ENCODE data around the gene C20orf204. TPM values are rescaled to one million over a fixed set of nuclear protein-coding genes. Genes with fewer than 3 reads are reported as not detected.
A peak's percentile ranks its signal among the peaks of the same experiment; 100 is the strongest.

C20orf204 gene
- total and polyA plus RNA-seq, 10 of the 15 experiments (the other 5 are each of a cell fraction or from before 2014, with no cell fraction given), result 0.24 to 56.0 (median 12.4) TPM

DNA sequence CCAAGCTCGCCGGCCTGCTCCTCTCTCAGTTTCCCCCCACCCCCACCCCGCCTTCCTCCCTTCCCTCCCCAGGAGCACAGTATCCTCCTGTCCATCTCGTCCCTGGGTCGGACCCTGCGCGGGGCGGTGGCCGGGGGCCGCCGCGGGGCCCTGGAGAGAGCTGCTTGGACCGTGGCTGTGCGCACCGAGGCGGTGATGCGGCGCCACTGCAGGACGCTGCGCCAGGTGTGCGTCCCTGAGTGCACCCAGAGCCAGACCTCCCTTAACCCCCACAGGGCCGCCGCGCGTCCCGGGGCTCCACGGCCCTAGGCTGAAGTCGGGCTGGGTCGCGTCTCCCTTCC lies 2.2 kb downstream of the C20orf204 start (continued):
- TF ChIP-seq, protein P1, sequence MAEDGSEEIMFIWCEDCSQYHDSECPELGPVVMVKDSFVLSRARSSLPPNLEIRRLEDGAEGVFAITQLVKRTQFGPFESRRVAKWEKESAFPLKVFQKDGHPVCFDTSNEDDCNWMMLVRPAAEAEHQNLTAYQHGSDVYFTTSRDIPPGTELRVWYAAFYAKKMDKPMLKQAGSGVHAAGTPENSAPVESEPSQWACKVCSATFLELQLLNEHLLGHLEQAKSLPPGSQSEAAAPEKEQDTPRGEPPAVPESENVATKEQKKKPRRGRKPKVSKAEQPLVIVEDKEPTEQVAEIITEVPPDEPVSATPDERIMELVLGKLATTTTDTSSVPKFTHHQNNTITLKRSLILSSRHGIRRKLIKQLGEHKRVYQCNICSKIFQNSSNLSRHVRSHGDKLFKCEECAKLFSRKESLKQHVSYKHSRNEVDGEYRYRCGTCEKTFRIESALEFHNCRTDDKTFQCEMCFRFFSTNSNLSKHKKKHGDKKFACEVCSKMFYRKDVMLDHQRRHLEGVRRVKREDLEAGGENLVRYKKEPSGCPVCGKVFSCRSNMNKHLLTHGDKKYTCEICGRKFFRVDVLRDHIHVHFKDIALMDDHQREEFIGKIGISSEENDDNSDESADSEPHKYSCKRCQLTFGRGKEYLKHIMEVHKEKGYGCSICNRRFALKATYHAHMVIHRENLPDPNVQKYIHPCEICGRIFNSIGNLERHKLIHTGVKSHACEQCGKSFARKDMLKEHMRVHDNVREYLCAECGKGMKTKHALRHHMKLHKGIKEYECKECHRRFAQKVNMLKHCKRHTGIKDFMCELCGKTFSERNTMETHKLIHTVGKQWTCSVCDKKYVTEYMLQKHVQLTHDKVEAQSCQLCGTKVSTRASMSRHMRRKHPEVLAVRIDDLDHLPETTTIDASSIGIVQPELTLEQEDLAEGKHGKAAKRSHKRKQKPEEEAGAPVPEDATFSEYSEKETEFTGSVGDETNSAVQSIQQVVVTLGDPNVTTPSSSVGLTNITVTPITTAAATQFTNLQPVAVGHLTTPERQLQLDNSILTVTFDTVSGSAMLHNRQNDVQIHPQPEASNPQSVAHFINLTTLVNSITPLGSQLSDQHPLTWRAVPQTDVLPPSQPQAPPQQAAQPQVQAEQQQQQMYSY (CRISPR knock-in tag; IDR thresholded peaks at IDR 0.05), result no peak
- TF ChIP-seq, protein P2, sequence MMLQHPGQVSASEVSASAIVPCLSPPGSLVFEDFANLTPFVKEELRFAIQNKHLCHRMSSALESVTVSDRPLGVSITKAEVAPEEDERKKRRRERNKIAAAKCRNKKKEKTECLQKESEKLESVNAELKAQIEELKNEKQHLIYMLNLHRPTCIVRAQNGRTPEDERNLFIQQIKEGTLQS (IDR thresholded peaks at IDR 0.05; ENCODE audit: borderline replicate concordance, extremely low read depth, low read depth, low read length), result no peak
- no peak for TF ChIP-seq DPF2 (IDR thresholded peaks at IDR 0.05)
- TF ChIP-seq, protein P3, sequence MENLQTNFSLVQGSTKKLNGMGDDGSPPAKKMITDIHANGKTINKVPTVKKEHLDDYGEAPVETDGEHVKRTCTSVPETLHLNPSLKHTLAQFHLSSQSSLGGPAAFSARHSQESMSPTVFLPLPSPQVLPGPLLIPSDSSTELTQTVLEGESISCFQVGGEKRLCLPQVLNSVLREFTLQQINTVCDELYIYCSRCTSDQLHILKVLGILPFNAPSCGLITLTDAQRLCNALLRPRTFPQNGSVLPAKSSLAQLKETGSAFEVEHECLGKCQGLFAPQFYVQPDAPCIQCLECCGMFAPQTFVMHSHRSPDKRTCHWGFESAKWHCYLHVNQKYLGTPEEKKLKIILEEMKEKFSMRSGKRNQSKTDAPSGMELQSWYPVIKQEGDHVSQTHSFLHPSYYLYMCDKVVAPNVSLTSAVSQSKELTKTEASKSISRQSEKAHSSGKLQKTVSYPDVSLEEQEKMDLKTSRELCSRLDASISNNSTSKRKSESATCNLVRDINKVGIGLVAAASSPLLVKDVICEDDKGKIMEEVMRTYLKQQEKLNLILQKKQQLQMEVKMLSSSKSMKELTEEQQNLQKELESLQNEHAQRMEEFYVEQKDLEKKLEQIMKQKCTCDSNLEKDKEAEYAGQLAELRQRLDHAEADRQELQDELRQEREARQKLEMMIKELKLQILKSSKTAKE (IDR thresholded peaks at IDR 0.05; ENCODE audit: low read depth, poor library complexity, severe bottlenecking), result no peak
- no peak for TF ChIP-seq KDM1A (IDR thresholded peaks at IDR 0.05; ENCODE audit: borderline replicate concordance)
- TF ChIP-seq, protein P4, sequence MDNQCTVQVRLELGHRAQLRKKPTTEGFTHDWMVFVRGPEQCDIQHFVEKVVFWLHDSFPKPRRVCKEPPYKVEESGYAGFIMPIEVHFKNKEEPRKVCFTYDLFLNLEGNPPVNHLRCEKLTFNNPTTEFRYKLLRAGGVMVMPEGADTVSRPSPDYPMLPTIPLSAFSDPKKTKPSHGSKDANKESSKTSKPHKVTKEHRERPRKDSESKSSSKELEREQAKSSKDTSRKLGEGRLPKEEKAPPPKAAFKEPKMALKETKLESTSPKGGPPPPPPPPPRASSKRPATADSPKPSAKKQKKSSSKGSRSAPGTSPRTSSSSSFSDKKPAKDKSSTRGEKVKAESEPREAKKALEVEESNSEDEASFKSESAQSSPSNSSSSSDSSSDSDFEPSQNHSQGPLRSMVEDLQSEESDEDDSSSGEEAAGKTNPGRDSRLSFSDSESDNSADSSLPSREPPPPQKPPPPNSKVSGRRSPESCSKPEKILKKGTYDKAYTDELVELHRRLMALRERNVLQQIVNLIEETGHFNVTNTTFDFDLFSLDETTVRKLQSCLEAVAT (IDR thresholded peaks at IDR 0.05), result no peak
- TF ChIP-seq, protein P5, sequence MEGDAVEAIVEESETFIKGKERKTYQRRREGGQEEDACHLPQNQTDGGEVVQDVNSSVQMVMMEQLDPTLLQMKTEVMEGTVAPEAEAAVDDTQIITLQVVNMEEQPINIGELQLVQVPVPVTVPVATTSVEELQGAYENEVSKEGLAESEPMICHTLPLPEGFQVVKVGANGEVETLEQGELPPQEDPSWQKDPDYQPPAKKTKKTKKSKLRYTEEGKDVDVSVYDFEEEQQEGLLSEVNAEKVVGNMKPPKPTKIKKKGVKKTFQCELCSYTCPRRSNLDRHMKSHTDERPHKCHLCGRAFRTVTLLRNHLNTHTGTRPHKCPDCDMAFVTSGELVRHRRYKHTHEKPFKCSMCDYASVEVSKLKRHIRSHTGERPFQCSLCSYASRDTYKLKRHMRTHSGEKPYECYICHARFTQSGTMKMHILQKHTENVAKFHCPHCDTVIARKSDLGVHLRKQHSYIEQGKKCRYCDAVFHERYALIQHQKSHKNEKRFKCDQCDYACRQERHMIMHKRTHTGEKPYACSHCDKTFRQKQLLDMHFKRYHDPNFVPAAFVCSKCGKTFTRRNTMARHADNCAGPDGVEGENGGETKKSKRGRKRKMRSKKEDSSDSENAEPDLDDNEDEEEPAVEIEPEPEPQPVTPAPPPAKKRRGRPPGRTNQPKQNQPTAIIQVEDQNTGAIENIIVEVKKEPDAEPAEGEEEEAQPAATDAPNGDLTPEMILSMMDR (IDR thresholded peaks at IDR 0.05 in 2 of 3, conservative IDR thresholded peaks at IDR 0.05 in 1 of 3; ENCODE audit: control insufficient read depth in 2 of 3, extremely low read depth in 1 of 3, insufficient read depth in 1 of 3, low read depth in 3 of 3, low read length in 3 of 3), result peak in 1 of 3 experiments; percentile 24; a peak in 2 of 6 replicates
- TF ChIP-seq BMI1 (IDR thresholded peaks at IDR 0.05; ENCODE audit: borderline replicate concordance), result no peak
- TF ChIP-seq RAD51 (IDR thresholded peaks at IDR 0.05), result no peak
- no peak for TF ChIP-seq EED (IDR thresholded peaks at IDR 0.05; ENCODE audit: low read depth)
- TF ChIP-seq, protein P6, sequence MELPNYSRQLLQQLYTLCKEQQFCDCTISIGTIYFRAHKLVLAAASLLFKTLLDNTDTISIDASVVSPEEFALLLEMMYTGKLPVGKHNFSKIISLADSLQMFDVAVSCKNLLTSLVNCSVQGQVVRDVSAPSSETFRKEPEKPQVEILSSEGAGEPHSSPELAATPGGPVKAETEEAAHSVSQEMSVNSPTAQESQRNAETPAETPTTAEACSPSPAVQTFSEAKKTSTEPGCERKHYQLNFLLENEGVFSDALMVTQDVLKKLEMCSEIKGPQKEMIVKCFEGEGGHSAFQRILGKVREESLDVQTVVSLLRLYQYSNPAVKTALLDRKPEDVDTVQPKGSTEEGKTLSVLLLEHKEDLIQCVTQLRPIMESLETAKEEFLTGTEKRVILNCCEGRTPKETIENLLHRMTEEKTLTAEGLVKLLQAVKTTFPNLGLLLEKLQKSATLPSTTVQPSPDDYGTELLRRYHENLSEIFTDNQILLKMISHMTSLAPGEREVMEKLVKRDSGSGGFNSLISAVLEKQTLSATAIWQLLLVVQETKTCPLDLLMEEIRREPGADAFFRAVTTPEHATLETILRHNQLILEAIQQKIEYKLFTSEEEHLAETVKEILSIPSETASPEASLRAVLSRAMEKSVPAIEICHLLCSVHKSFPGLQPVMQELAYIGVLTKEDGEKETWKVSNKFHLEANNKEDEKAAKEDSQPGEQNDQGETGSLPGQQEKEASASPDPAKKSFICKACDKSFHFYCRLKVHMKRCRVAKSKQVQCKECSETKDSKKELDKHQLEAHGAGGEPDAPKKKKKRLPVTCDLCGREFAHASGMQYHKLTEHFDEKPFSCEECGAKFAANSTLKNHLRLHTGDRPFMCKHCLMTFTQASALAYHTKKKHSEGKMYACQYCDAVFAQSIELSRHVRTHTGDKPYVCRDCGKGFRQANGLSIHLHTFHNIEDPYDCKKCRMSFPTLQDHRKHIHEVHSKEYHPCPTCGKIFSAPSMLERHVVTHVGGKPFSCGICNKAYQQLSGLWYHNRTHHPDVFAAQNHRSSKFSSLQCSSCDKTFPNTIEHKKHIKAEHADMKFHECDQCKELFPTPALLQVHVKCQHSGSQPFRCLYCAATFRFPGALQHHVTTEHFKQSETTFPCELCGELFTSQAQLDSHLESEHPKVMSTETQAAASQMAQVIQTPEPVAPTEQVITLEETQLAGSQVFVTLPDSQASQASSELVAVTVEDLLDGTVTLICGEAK (IDR thresholded peaks at IDR 0.05; ENCODE audit: borderline replicate concordance), result no peak
- TF ChIP-seq, protein P7, sequence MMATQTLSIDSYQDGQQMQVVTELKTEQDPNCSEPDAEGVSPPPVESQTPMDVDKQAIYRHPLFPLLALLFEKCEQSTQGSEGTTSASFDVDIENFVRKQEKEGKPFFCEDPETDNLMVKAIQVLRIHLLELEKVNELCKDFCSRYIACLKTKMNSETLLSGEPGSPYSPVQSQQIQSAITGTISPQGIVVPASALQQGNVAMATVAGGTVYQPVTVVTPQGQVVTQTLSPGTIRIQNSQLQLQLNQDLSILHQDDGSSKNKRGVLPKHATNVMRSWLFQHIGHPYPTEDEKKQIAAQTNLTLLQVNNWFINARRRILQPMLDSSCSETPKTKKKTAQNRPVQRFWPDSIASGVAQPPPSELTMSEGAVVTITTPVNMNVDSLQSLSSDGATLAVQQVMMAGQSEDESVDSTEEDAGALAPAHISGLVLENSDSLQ (IDR thresholded peaks at IDR 0.05), result no peak
- no peak; the same call in 1 of the 2 replicates for TF ChIP-seq CHD1 (IDR thresholded peaks at IDR 0.05; ENCODE audit: low read depth, low read length)

Measured in GM12878 (cell line).